GM12891 (cell line): ENCODE results near the gene MRPL14.

Experiments
- POLR2A ChIP-seq: IDR thresholded peaks from 2 replicates; pipeline ENCODE4 v1.6.1; 2011; ENCODE audit warnings: low read depth, low read length, control low read depth
- POLR2AphosphoS5 ChIP-seq: IDR thresholded peaks from 2 replicates; pipeline ENCODE4 v1.6.1; 2011; ENCODE audit warnings: low read depth, low read length, control low read depth
- POU2F2 ChIP-seq: IDR thresholded peaks from 2 replicates; pipeline ENCODE4 v1.6.1; 2011; ENCODE audit warnings: low read depth, mild to moderate bottlenecking, control low read depth, low read length, moderate library complexity
- TAF1 ChIP-seq: IDR thresholded peaks from 2 replicates; pipeline ENCODE4 v1.6.1; 2011; ENCODE audit warnings: low read depth, low read length, control low read depth

GRCh38 chr6:44166591-44167184, 39.4 kb upstream of the MRPL14 start:
- TF ChIP-seq POLR2A (no peak), POLR2AphosphoS5 (no peak), TAF1 (no peak), POU2F2 (no peak)
